GM20000 (cell line): ENCODE data around the gene HPSE2.

Experiments
- DNase-seq: peaks from one replicate; pipeline ENCODE4 v3.0.0; 2012; ENCODE audit warnings: low spot score
- CTCF ChIP-seq: IDR thresholded peaks from 2 replicates; pipeline ENCODE4 v1.5.1; 2012; ENCODE audit warnings: mild to moderate bottlenecking, control low read depth; ENCODE audit errors: extremely low read depth, missing control alignments

The HPSE2 gene

GRCh38 chr10:98921316-98921715 lies 314.3 kb downstream of the HPSE2 start:
- no peak for TF ChIP-seq CTCF
- DNase-seq: no peak

- DNase-seq: no peak
- TF ChIP-seq CTCF: no peak
Measured at GRCh38 chr10:98920807-98921206, 314.8 kb downstream of the HPSE2 start.

GRCh38 chr10:98920360-98920759 lies 315.3 kb downstream of the HPSE2 start:
- DNase-seq: no peak
- no peak for TF ChIP-seq CTCF

- no peak for TF ChIP-seq CTCF
- no peak for DNase-seq
Measured at GRCh38 chr10:98919899-98920298, 315.8 kb downstream of the HPSE2 start.

- DNase-seq: no peak
- no peak for TF ChIP-seq CTCF
Measured at GRCh38 chr10:98917828-98918227, 317.8 kb downstream of the HPSE2 start.

- no peak for DNase-seq
Measured at GRCh38 chr10:98916526-98917125, 319.0 kb downstream of the HPSE2 start.

GRCh38 chr10:98915911-98916310 lies 319.7 kb downstream of the HPSE2 start:
- no peak for DNase-seq
- no peak for TF ChIP-seq CTCF

More at GRCh38 chr10:98916526-98917125, 319.0 kb downstream of the HPSE2 start:
- TF ChIP-seq CTCF: no peak
